DND-41 (cell line): Measurements from ENCODE around the gene KIF26A.

Experiments used
- CTCF ChIP-seq: IDR thresholded peaks from 2 replicates; pipeline ENCODE4 v1.5.1; 2012; ENCODE audit warnings: borderline replicate concordance, low read length, moderate library complexity, mild to moderate bottlenecking; ENCODE audit not compliant: poor library complexity, severe bottlenecking; ENCODE audit errors: extremely low read depth
- EZH2 ChIP-seq: IDR thresholded peaks from 3 replicates; pipeline ENCODE4 v1.6.1; 2012; ENCODE audit warnings: borderline replicate concordance, low read depth, mild to moderate bottlenecking, moderate library complexity, low read length, inconsistent platforms; ENCODE audit not compliant: severe bottlenecking

- TF ChIP-seq CTCF: peak; percentile 55
- no peak for TF ChIP-seq EZH2
Observed at GRCh38 chr14:104130974-104131651, 7.3 kb upstream of the KIF26A start.
